Left lung (tissue), 10 donors: ENCODE results near the gene CDCA3. TPM values are rescaled to one million over a fixed set of nuclear protein-coding genes. Genes with fewer than 3 reads are reported as not detected.

Experiments used
- ATAC-seq: fragments of 200-7000 bp; cut with Tn5 transposase; one replicate; pipeline ENCODE4 v1.9.1; 2020; ENCODE audit warnings: moderate library complexity
- DNase-seq, 4 donors: peaks; one replicate each; pipeline ENCODE4 v3.0.0-alpha.2; 2013 to 2020
- H3K27ac ChIP-seq, 2 donors: fragments of 200-600 bp; sonication (generic) in 1 of 2; one replicate each; pipeline versions ENCODE4 v1.5.0 to v1.8.0; 2020 to 2021
- H3K27me3 ChIP-seq, 2 donors: fragments of 200-600 bp; sonication (generic) in 1 of 2; one replicate each; pipeline versions ENCODE4 v1.5.0 to v1.8.0; 2020 to 2021
- H3K36me3 ChIP-seq, 2 donors: fragments of 200-600 bp; sonication (generic) in 1 of 2; one replicate each; pipeline versions ENCODE4 v1.5.0 to v1.8.0; 2020 to 2021
- H3K4me1 ChIP-seq, 2 donors: fragments of 200-600 bp; one replicate each; pipeline ENCODE4 v1.8.0; 2021
- H3K4me3 ChIP-seq, 2 donors: fragments of 200-600 bp; sonication (generic) in 1 of 2; one replicate each; pipeline versions ENCODE4 v1.5.0 to v1.8.0; 2020 to 2021; ENCODE audit warnings: mild to moderate bottlenecking in 1 of 2
- H3K9me3 ChIP-seq, 2 donors: fragments of 200-600 bp; sonication (generic) in 1 of 2; one replicate each; pipeline versions ENCODE4 v1.5.0 to v1.8.0; 2020 to 2021
- intact Hi-C, 2 donors: fragments of 100-400 bp; cut with DNase I; formaldehyde crosslinking; loops; one replicate each; pipeline versions ENCODE4 v1.11.2 to v1.14.2; 2022
- polyA plus RNA-seq, 6 donors: library from polyadenylated mRNA; unstranded; fragments of 120-200 nt; gene quantifications; one replicate each; pipeline ENCODE4 v1.2.1, GENCODE V29; 2013; ENCODE audit not compliant: insufficient read length in 6 of 6
- total RNA-seq, 2 donors: library from RNA; stranded (reverse); fragmentation: NEBNext Ultra II Directional; extraction: Animal tissue kit (Norgen Biotek cat#: 25700); gene quantifications; one replicate each; pipeline ENCODE4 v1.2.1, GENCODE V29; 2021
- TF ChIP-seq, protein P1 (sequence below), 2 donors: fragments of 200-600 bp; sonication (generic) in 1 of 2; IDR thresholded peaks; one replicate each; pipeline versions ENCODE4 v1.5.0 to v1.8.0; 2021; ENCODE audit warnings: antibody characterized with exemption in 2 of 2
- donor health status: DM: no; HTN: yes; CAD: no.
- donor health status: DM: no; HTN: no; CAD: no.

CDCA3 gene
- total and polyA plus RNA-seq, 8 donors = 2.0 to 59.2 (median 28.2) TPM

DNA sequence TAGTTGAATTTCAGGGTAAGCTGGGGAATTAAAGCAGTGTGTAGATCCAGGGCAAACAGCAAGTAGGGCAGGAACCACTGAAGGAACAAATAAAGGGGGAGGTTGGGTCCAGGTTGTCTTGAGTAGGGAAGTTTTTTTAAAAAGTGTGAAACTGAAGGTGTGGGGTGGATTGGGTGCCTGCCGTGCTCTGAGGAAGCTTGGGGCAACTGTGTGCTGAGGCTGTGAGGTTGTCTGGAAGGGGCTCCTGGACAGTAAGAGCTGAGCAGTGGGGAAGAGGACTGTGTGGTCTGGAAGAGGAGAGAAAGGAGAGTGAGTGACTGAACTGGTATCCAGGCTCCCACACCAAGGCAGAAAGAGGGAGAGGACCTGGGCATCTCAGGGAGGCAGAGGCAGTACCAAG, 40.3 kb downstream of the CDCA3 start:
- TF ChIP-seq, protein P1, sequence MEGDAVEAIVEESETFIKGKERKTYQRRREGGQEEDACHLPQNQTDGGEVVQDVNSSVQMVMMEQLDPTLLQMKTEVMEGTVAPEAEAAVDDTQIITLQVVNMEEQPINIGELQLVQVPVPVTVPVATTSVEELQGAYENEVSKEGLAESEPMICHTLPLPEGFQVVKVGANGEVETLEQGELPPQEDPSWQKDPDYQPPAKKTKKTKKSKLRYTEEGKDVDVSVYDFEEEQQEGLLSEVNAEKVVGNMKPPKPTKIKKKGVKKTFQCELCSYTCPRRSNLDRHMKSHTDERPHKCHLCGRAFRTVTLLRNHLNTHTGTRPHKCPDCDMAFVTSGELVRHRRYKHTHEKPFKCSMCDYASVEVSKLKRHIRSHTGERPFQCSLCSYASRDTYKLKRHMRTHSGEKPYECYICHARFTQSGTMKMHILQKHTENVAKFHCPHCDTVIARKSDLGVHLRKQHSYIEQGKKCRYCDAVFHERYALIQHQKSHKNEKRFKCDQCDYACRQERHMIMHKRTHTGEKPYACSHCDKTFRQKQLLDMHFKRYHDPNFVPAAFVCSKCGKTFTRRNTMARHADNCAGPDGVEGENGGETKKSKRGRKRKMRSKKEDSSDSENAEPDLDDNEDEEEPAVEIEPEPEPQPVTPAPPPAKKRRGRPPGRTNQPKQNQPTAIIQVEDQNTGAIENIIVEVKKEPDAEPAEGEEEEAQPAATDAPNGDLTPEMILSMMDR (IDR thresholded peaks at IDR 0.05) = no peak
- no peak for ATAC-seq

DNA sequence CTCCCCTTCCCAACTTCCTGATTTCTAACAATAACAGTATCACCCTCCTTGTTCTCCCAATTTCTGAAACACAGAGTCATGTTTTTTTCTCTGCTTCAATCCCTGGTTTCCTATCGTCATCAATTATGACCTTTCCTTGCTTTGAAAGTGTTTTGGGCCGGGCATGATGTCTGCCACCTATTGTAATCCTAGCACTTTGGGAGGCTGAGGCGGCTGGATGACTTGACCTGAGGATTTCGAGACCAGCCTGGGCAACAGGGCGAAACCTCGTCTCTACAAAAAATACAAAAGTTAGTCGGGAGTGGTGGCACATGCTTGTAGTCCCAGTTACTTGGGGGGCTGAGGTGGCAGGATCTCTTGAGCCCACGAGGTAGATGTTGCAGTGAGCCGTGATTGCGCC, 42.0 kb downstream of the CDCA3 start:
- TF ChIP-seq, protein P1 (IDR thresholded peaks at IDR 0.05) = no peak

More for the DNA sequence above, 40.3 kb downstream of the CDCA3 start:
- intact Hi-C loops = no loop called here
- Histone ChIP-seq H3K9me3 (no peaks in the 10 kb centered on the region), H3K27ac (no peak overlapping the region), H3K4me1 (no peaks in the 10 kb centered on the region), H3K27me3 (no peaks in the 10 kb centered on the region), H3K4me3 (no peak overlapping the region), H3K36me3 (no peaks in the 10 kb centered on the region)
- DNase-seq = no peak

DNA sequence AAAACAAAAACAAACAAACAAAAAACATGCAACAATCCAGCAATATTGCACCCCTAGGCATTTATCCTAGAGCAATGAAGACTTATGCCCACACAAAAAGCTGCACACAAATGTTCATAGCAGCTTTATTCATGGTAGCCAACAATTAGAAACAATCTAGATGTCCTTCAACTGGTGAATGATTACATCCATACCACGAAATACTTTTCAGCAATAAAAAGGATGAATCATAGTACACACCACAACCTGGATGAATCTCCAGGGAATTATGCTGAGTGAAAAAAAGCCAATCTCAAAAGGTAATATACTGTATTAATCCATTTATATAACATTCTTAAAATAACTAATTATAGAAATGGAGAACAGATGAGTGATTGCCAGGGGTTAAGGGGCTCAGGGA, 43.9 kb downstream of the CDCA3 start:
- no peaks in the 10 kb centered on the region for H3K27me3 ChIP-seq
- intact Hi-C loops = no loop called here
- H3K9me3 ChIP-seq = no peaks in the 10 kb centered on the region
- no peak overlapping the region for H3K4me3 ChIP-seq
- TF ChIP-seq, protein P1 (IDR thresholded peaks at IDR 0.05) = no peak
- no peaks in the 10 kb centered on the region for H3K4me1 ChIP-seq
- H3K36me3 ChIP-seq = peaks cover 0 to 10% of the 10 kb centered on the region in 2 donors
- no peak overlapping the region for H3K27ac ChIP-seq
- ATAC-seq (no peak), DNase-seq (no peak)

More for the DNA sequence above, 42.0 kb downstream of the CDCA3 start:
- Histone ChIP-seq H3K27me3 (no peaks in the 10 kb centered on the region), H3K36me3 (no peaks in the 10 kb centered on the region), H3K9me3 (no peaks in the 10 kb centered on the region), H3K4me3 (no peak overlapping the region), H3K4me1 (no peaks in the 10 kb centered on the region), H3K27ac (no peak overlapping the region)
- no peak for DNase-seq
- ATAC-seq = no peak
- intact Hi-C loops = no loop called here

DNA sequence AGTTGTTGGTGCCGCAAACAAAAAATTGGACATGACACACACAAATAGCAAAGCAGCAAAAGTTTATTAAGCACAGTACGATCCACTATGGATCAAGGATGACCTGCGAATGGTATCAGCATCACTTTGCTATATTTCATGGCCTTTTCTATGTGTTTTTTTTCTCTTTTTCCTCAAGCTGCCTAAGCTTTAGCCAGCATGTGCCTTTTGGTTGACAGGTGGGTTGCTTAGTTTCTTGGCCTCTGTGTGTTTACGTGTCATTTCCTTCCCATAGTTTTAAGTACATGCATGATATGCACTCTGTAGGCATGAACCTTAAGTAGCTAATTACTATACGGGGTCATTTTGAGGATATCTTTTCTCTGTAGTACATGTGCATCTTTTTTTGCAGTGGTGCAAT, 51.9 kb downstream of the CDCA3 start:
- Histone ChIP-seq H3K9me3 (no peaks in the 10 kb centered on the region), H3K36me3 (peaks cover 0 to 11% of the 10 kb centered on the region in 2 donors), H3K4me1 (no peaks in the 10 kb centered on the region), H3K4me3 (no peak overlapping the region), H3K27ac (no peak overlapping the region), H3K27me3 (no peaks in the 10 kb centered on the region)
- ATAC-seq (no peak), DNase-seq (no peak)
- intact Hi-C loops = no loop called here
- TF ChIP-seq, protein P1 (IDR thresholded peaks at IDR 0.05) = no peak

Other genes with a start within 250 kb of the CDCA3 start
- gene CHD4, start 243.9 kb downstream of the CDCA3 start, total RNA-seq = 100 to 1,000 TPM; 159 to 171 TPM
- 100 to 1,000 TPM; 200 to 252 (median 234) TPM for gene CHD4, start 243.9 kb downstream of the CDCA3 start, polyA plus RNA-seq
- gene LPAR5, start 215.3 kb downstream of the CDCA3 start, total RNA-seq = 1 to 10 TPM; 1.5 to 2.0 TPM
- gene LPAR5, start 215.3 kb downstream of the CDCA3 start, polyA plus RNA-seq = 1 to 10 TPM; 1.1 to 1.8 (median 1.4) TPM
- 1 to 10 TPM; 4.9 to 6.3 TPM for gene ACRBP, start 203.9 kb downstream of the CDCA3 start, total RNA-seq
- gene ACRBP, start 203.9 kb downstream of the CDCA3 start, polyA plus RNA-seq = 1 to 10 TPM; 5.4 to 8.2 (median 6.4) TPM
- gene ING4, start 188.2 kb downstream of the CDCA3 start, total RNA-seq = 10 to 100 TPM; 23.1 to 38.0 TPM
- gene ING4, start 188.2 kb downstream of the CDCA3 start, polyA plus RNA-seq = 100 to 1,000 TPM in 4 of 6 donors, 10 to 100 TPM in 2; 88.3 to 113 (median 101) TPM
- 10 to 100 TPM; 39.3 to 55.0 TPM for gene ZNF384, start 161.9 kb downstream of the CDCA3 start, total RNA-seq
- gene ZNF384, start 161.9 kb downstream of the CDCA3 start, polyA plus RNA-seq = 10 to 100 TPM; 86.7 to 97.9 (median 90.2) TPM
- gene PIANP, start 150.5 kb downstream of the CDCA3 start, total RNA-seq = under 1 TPM; 0.18 to 0.44 TPM
- 1 to 10 TPM; 5.5 to 8.0 (median 6.1) TPM for gene PIANP, start 150.5 kb downstream of the CDCA3 start, polyA plus RNA-seq
- gene COPS7A, start 127.2 kb downstream of the CDCA3 start, total RNA-seq = 10 to 100 TPM; 66.0 to 67.5 TPM
- gene COPS7A, start 127.2 kb downstream of the CDCA3 start, polyA plus RNA-seq = 10 to 100 TPM; 51.4 to 55.0 (median 53.3) TPM
- gene MLF2, start 98.1 kb downstream of the CDCA3 start, total RNA-seq = 100 to 1,000 TPM; 142 to 148 TPM
- gene MLF2, start 98.1 kb downstream of the CDCA3 start, polyA plus RNA-seq = 100 to 1,000 TPM; 151 to 182 (median 167) TPM
- gene PTMS, start 84.9 kb downstream of the CDCA3 start, total RNA-seq = 100 to 1,000 TPM; 276 to 322 TPM
- 100 to 1,000 TPM; 609 to 843 (median 755) TPM for gene PTMS, start 84.9 kb downstream of the CDCA3 start, polyA plus RNA-seq
- gene LAG3, start 78.8 kb downstream of the CDCA3 start, total RNA-seq = 1 to 10 TPM in 1 of 2 donors, under 1 TPM in 1; 0.79 to 2.4 TPM
- gene LAG3, start 78.8 kb downstream of the CDCA3 start, polyA plus RNA-seq = 1 to 10 TPM; 1.1 to 3.0 (median 1.7) TPM
- 10 to 100 TPM; 64.5 to 96.2 TPM for gene CD4, start 61.8 kb downstream of the CDCA3 start, total RNA-seq
- 10 to 100 TPM; 90.2 to 97.8 (median 92.9) TPM for gene CD4, start 61.8 kb downstream of the CDCA3 start, polyA plus RNA-seq
- 10 to 100 TPM; 12.7 to 13.7 TPM for gene GPR162, start 29.5 kb downstream of the CDCA3 start, total RNA-seq
- 10 to 100 TPM in 5 of 6 donors, 1 to 10 TPM in 1; 9.0 to 15.7 (median 11.5) TPM for gene GPR162, start 29.5 kb downstream of the CDCA3 start, polyA plus RNA-seq
- 10 to 100 TPM; 18.2 to 33.6 TPM for gene P3H3, start 22.9 kb downstream of the CDCA3 start, total RNA-seq
- gene P3H3, start 22.9 kb downstream of the CDCA3 start, polyA plus RNA-seq = 10 to 100 TPM; 18.0 to 41.7 (median 22.3) TPM
- gene GNB3, start 10.4 kb downstream of the CDCA3 start, total RNA-seq = 1 to 10 TPM; 2.0 to 3.3 TPM
- gene GNB3, start 10.4 kb downstream of the CDCA3 start, polyA plus RNA-seq = 1 to 10 TPM; 3.3 to 7.2 (median 5.4) TPM
- 10 to 100 TPM; 80.2 to 90.2 TPM for gene USP5, start 864 bp upstream of the CDCA3 start, total RNA-seq
- 10 to 100 TPM; 50.8 to 66.3 (median 58.0) TPM for gene USP5, start 864 bp upstream of the CDCA3 start, polyA plus RNA-seq
- 100 to 1,000 TPM; 394 to 521 TPM for gene TPI1, start 16.2 kb upstream of the CDCA3 start, total RNA-seq
- 100 to 1,000 TPM; 416 to 483 (median 444) TPM for gene TPI1, start 16.2 kb upstream of the CDCA3 start, polyA plus RNA-seq
- 10 to 100 TPM; 24.5 to 27.1 TPM for gene SPSB2, start 22.0 kb upstream of the CDCA3 start, total RNA-seq
- 10 to 100 TPM in 1 of 6 donors, 1 to 10 TPM in 5; 3.4 to 13.8 (median 7.2) TPM for gene SPSB2, start 22.0 kb upstream of the CDCA3 start, polyA plus RNA-seq
- gene LRRC23, start 53.5 kb upstream of the CDCA3 start, total RNA-seq = 10 to 100 TPM; 11.0 to 14.8 TPM
- 10 to 100 TPM; 18.3 to 36.8 (median 25.2) TPM for gene LRRC23, start 53.5 kb upstream of the CDCA3 start, polyA plus RNA-seq
- gene ENO2, start 63.3 kb upstream of the CDCA3 start, total RNA-seq = 10 to 100 TPM; 42.3 to 50.0 TPM
- 10 to 100 TPM in 5 of 6 donors, 1 to 10 TPM in 1; 9.3 to 22.0 (median 14.3) TPM for gene ENO2, start 63.3 kb upstream of the CDCA3 start, polyA plus RNA-seq
- gene ATN1, start 76.7 kb upstream of the CDCA3 start, total RNA-seq = 100 to 1,000 TPM in 1 of 2 donors, 10 to 100 TPM in 1; 96.9 to 107 TPM
- gene ATN1, start 76.7 kb upstream of the CDCA3 start, polyA plus RNA-seq = 100 to 1,000 TPM in 5 of 6 donors, 10 to 100 TPM in 1; 94.9 to 134 (median 115) TPM
- not detected for gene RNU7-1, start 92.5 kb upstream of the CDCA3 start, total RNA-seq
- gene RNU7-1, start 92.5 kb upstream of the CDCA3 start, polyA plus RNA-seq = 1 to 10 TPM in 2 of 6 donors, not detected in 4; 7.9 to 9.7 TPM
- gene C12orf57, start 92.7 kb upstream of the CDCA3 start, total RNA-seq = 100 to 1,000 TPM; 159 to 194 TPM
- gene C12orf57, start 92.7 kb upstream of the CDCA3 start, polyA plus RNA-seq = 100 to 1,000 TPM; 175 to 239 (median 204) TPM
- gene PTPN6, start 100.1 kb upstream of the CDCA3 start, total RNA-seq = 100 to 1,000 TPM in 1 of 2 donors, 10 to 100 TPM in 1; 74.6 to 145 TPM
- gene PTPN6, start 100.1 kb upstream of the CDCA3 start, polyA plus RNA-seq = 10 to 100 TPM; 17.4 to 21.2 (median 18.3) TPM
- 100 to 1,000 TPM; 113 to 142 TPM for gene PHB2, start 119.4 kb upstream of the CDCA3 start, total RNA-seq
- gene PHB2, start 119.4 kb upstream of the CDCA3 start, polyA plus RNA-seq = 100 to 1,000 TPM; 280 to 322 (median 302) TPM
- 10 to 100 TPM; 36.3 to 46.6 TPM for gene EMG1, start 119.6 kb upstream of the CDCA3 start, total RNA-seq
- gene EMG1, start 119.6 kb upstream of the CDCA3 start, polyA plus RNA-seq = 10 to 100 TPM; 45.3 to 52.3 (median 47.6) TPM
- gene LPCAT3, start 167.2 kb upstream of the CDCA3 start, total RNA-seq = 100 to 1,000 TPM in 1 of 2 donors, 10 to 100 TPM in 1; 74.5 to 108 TPM
- 10 to 100 TPM; 54.7 to 70.7 (median 61.9) TPM for gene LPCAT3, start 167.2 kb upstream of the CDCA3 start, polyA plus RNA-seq
- gene C1S, start 209.4 kb upstream of the CDCA3 start, total RNA-seq = 100 to 1,000 TPM; 302 to 326 TPM
- 100 to 1,000 TPM; 111 to 134 (median 120) TPM for gene C1S, start 209.4 kb upstream of the CDCA3 start, polyA plus RNA-seq
- gene C1R, start 241.2 kb upstream of the CDCA3 start, total RNA-seq = 100 to 1,000 TPM; 403 to 693 TPM
- 10 to 100 TPM; 69.3 to 98.5 (median 80.1) TPM for gene C1R, start 241.2 kb upstream of the CDCA3 start, polyA plus RNA-seq